NCI-H128 (cell line): ENCODE data around the gene CLPTM1.
"Not testable (repeated sequence)": the region's sequence is repeated elsewhere in the genome, so short reads cannot be mapped to it uniquely, and the experiment has no call there.

ENCODE experiments used
- DNase-seq: peaks from one replicate; lab custom pipeline; 2025; ENCODE audit not compliant: unreplicated experiment; lab: John Stamatoyannopoulos, UW

The CLPTM1 gene

DNA sequence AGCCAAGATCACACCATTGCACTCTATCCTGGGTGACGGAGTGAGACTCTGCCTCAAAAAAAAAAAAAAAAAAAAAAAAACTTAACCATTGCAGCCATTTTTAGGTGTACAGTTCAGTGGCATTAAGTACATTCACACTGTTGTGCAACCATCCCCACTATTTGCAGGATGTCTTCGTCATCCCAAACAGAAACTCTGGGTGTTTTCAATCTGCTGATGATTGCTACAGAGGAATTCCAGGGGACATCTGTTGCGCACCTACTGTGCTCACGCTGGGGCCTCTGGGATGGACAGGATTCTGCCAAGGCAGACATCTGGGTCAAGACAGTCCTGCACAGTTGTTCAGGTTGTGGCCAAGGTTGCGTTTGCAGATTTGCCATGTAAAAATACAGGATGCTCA lies 15.5 kb upstream of the CLPTM1 start:
- DNase-seq = no peak

DNA sequence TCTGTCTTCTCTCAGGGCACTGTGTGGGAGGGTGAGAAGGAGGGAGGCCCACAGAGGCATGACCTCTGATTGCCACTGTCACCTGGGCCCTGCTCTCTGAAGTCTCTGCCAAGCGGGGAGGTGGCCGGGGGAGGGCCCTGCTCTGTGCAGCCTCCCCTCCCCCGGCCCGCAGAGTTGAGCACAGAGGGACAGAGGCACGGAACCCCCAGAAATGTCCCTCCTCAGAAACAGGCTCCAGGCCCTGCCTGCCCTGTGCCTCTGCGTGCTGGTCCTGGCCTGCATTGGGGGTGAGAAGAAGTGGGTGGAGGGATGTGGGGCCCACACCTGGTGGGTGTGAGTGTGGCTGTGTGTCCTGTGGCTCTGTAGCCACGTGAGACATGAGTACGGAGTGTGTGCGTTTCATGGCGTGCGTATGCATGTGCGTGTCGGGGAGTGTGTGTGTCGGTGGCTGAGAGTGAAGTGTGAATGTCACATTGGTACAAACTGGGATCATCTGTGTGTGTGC lies 13.1 kb upstream of the CLPTM1 start, which contains the start of gene APOC4:
Gene APOC4 (plus strand): TSS at position 171 of the 505 bp plus-strand sequence. CDS start 41 bp downstream, at position 212.
- DNase-seq = no peak

- DNase-seq = no peak
Measured at GRCh38 chr19:44943801-44944249, 11.4 kb upstream of the CLPTM1 start.

DNA sequence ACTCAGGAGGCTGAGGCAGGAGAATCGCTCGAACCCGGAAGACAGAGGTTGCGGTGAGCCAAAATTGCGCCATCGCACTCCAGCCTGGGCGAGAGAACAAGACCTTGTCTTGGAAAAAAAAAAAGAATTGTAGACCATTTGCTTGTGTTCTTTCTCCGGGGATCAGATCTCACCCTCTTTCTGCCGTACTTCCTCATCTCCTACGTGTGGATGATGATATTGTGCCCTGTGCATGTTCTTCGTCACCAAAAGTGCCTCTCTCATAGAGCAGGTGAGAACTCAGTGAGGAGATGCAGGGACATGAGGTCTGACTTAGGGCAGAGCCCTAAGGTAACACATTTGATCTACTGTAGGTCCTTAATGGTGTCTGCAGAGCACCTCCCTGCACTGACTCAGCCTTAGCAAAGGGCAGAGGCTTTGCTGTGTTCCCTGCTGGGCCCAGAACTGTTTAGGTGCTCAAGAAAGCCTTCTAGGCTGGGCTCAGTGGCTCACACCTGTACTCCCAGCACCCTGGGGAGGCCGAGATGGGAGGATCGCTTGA lies 8.1 kb upstream of the CLPTM1 start:
- DNase-seq = no peak

DNA sequence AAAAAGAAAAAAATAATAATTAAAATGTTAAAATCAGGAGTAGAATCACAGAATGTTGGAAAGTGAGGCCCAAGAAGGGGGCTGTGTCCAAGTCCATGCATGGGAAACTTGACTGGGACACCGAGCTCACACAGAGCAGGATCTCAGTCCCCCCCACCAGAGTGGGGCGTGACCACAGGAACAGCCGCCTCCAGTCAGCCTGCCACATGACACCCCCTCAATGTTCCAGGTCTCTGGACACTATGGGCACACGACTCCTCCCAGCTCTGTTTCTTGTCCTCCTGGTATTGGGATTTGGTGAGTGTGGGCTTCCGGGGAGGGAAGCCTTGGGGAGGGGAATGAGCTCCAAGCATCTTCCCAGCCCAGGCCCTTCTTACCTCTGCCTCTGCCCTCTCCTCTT lies 6.9 kb upstream of the CLPTM1 start:
- DNase-seq = no peak

GRCh38 chr19:44948763-44949374 lies 6.3 kb upstream of the CLPTM1 start:
- DNase-seq = no peak

- DNase-seq = no peak
Measured at GRCh38 chr19:44949550-44949949, 5.6 kb upstream of the CLPTM1 start.

DNA sequence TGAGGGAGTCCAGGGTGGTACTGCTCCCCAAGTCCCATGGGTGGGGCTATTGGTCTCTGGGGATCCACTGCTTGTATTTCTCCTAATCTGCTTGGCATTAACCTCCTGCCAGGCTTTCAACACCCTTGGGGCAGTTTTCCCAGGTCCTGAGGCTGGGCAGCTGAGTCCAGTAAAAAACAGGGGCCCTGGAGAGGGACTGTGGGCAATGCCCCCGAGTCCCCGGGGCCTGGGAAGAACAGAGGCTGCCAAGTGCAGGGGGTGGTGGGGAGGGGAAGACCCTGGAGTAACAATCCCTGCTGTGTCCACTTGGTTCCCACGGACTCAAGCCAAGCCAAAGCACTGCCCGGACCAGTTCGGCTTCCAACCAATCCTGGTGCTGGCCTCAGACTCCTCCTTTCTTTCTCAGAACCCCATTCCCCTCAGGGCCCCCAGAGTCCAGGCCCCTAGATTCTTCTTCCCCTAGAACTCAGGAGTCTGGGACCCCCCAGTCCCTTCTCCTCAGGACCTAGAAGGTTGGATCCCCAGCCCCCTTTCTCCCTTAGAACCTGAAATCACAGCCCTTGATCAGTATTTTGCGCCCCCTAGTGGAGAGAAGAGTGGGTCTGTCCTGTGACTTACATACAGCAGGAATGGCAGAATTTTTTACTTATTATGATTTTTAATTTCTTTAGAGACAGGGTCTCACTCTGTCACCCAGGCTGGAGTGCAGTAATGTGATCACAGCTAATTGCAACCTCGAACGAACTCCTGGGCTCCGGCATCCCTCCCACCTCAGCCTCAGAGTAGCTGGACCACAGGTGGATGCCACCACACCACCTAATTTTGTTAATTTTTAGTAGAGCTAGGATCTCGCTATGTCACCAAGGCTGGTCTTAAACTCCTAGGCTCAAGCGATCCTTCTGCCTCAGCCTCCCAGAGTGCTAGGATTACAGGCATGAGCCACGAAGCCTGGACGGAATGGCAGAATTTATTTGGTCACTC lies 3.7 kb upstream of the CLPTM1 start:
- DNase-seq = peak; percentile 71

DNA sequence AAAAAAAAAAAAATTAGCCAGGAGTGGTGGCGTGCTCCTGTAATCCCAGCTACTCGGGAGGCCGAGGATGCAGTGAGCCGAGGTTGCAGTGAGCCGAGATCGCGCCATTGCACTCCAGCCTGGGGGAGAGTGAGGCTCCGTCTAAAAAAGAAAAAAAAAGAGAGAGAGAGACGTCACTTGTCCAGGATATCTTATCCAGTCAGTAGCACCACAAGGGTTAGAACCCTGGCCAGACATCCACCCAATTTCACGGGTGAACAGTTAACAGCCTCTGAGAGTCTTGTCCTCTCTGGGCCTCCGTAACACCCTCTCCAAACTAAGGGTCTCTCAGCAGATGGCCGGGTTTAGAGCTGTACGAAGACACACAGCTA lies 917 bp upstream of the CLPTM1 start:
- no peak for DNase-seq

DNA sequence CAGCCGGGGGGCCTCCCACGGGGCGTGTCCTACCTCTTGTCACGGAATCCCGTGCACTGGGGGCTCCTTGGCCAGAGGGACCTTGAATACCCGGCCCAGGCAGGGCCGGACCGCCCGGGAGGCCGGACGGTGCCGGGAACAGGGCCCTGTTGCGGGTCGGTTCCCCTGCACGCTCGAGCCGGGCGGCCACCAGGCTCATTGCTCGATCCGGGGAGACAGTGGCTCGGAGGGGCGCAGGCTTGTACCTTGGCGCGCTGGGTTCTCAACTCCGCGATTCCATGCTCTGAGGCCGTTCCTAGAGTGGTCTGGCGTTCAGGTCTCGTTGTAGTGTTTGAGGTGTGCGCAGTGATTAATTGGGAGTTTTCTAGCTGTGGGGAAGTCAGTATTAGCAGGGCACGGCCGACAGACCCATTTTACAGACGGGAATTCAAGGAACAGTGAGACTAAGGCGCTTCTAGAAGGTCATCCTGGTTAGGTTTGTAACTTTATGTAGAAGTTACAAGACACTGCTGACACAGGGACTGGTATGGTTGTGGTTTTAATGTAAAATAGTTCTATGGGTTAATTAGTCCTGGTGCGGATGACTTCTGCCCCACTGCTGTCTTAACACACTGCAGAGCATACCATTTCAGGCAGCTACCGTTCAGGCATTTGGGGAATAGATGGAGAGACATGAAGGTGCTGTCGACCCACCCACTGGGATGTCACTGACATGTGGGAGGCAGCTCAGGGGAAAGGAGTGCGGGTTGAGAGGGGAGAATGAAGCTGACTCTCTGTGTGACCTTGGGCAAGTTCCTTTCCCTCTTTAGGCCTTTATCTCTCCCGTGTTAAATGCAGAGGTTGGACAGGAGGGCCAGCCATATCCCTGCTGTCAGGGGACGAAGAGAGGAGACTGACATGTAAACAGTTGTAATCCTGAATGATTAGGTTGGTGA lies 592 bp downstream of the CLPTM1 start:
- no peak for DNase-seq

DNA sequence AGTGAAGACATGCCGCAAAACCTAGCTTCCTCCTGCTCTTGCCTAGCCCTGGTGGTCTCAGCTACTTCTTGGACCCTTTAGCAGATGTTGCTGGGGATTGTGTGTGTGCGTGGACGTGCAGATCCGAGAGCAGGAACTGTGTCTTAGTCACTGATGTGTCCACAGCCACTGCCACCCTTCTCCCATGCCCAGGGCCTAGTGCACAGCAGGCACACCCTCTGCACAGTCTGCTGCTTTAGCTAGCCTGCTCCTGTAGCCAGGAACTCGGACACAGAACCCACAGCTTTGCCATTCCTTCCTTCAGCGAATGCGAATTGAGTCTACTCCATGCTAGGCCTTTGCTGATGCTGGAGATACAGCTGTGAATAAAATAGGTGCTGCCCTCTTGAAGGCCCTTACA lies 2.3 kb downstream of the CLPTM1 start:
- no peak for DNase-seq

DNA sequence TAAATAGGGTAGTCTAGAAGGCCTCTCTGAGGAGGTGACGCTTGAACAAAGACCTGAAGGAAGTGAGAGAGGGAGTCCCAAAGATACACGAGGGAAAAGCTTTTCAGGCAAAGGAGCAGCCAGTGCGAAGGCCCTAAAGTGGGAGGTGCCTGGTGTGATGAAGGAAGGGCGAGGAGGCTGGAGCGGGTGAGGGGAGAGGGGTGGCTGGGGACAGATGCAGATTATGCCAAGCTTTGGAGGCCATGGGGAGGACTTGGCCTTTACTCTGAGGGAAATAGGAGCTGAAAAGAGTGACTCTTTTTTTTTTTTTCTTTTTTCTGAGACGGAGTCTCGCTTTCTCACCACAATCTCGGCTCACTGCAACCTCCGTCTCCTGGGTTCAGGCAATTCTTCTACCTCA lies 2.9 kb downstream of the CLPTM1 start:
- no peak for DNase-seq

- no peak for DNase-seq
Measured at GRCh38 chr19:44959691-44960090, 4.5 kb downstream of the CLPTM1 start.

DNA sequence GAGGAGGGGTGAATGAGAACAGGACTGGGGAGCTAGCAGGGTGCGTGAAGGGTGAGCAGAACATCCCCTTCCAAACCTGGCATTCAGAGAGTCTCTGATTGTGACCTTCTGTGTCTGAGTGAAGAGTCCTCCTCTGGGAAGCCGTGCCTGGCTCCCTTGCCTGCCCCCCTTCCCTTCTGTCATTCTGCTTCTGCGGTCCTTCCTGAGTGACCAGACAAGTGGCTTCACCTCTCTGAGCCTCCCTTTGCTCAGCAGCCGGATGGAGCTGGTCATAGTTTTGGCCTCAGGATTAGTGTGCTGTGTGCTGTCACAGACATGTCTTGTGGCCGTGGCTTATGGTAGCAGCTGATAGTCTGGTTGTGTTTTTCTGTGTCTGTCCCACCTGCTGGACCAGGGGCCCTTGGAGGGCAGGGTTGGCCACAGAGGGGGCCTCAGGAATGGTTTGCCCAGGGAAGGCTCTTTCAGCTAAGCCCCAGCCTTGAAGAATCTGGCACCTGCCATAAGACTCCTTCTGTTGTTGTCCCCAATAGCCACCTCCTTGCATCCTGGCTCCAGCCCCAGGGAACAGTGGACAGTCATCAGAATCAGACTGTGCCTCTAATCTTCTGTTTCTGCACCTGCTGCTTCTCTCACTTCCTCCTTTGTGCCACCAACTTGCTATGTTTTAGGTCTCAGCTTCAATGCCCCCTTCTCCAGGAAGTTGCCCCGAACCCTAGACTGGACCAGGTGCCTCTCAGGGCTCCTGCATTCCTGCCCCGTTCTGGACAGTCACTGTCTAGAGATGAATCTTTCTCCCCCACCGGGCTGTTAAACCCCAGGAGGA lies 5.9 kb downstream of the CLPTM1 start:
- no peak for DNase-seq

GRCh38 chr19:44961821-44962220 lies 6.6 kb downstream of the CLPTM1 start:
- no peak for DNase-seq

DNA sequence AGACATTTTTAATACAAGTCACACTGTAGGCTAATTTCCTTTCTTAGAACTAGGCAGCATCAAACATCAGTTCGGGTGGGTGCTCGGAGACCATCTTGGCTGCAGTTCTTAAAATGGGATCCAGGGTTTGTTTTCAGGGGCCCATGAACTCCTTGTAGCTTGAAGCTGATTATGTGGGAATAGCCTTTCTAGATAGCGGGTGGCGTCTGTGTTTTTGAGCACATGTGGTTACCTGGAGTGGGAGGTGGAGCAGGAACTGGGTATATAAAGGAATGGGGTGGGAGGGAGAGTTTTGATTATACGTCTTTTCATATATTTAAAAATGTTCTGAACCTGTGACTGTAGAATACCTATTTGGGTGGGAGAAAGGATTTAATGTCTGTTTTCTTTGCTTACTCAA lies 12.9 kb downstream of the CLPTM1 start:
- no peak for DNase-seq

DNA sequence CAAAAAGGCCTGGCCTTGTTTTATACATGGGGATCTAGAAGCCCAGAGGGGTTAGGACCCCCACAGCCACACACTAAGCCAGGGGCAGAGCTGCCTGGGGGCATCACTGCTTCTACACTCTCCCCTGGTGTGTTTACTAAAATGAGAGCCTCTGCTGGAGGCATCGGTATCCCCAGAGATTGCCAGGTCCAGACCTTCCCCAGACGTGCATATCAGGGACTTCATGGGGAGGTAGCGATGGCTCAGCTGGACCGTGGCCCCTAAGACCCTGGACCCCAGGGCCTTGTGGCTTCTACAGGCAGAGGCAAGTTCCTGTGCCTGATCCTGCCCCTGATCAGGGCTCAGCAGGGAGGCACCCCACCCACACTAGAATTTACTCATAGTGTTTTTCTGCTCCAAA lies 13.5 kb downstream of the CLPTM1 start:
- DNase-seq = no peak

DNA sequence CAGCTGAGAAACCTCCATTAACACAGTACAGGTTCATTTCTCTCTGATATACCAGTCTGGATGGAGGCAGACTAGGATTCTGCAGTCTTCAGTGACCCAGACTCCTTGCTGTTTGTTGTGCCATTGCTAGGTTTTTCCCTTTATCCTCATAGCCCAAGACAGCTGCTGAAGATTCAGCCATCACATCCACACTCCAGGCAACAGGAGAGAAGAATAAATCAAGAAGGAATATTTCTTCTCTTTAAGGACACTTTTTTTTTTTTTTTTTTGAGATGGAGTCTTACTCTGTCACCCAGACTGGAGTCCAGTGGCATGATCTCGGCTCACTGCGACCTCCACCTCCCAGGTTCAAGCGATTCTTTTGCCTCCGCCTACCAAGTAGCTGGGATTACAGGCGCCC lies 14.3 kb downstream of the CLPTM1 start:
- no peak for DNase-seq

GRCh38 chr19:44971451-44971850 lies 16.3 kb downstream of the CLPTM1 start:
- not testable (repeated sequence) for DNase-seq

DNA sequence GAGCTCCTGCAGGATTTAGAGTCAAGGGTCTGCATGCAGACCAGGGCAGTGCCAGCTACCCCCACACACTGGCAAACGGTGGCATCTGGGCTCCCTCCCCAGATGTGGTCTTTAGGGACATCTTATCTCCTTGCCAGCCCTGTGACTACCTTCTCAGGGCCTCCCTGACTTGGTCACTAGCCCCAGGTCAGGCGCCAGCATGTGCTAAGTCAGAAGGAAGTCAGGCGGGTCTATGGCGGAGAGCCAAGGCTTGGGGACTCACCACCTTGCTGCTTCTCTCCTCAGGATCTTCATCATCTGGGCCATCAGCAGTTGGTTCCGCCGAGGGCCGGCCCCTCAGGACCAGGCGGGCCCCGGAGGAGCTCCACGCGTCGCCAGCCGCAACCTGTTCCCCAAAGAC lies 17.6 kb downstream of the CLPTM1 start:
- DNase-seq = no peak
